Measurements from ENCODE around the gene DRD3. TPM values are rescaled to one million over a fixed set of nuclear protein-coding genes. Genes with fewer than 3 reads are reported as not detected.

The DRD3 gene
- polyA plus RNA-seq, 1 of the 3 experiments (the other 2 are of a cell fraction), result not detected

- Histone ChIP-seq H3K9ac (no peak overlapping the region), H2AFZ (ENCODE audit: low read depth) (no peak overlapping the region), H3K4me3 (ENCODE audit: low read depth in 2 of 2, low read length in 1 of 2) (no peak overlapping the region), H3K9me3 (no peaks in the 10 kb centered on the region), H3K36me3 (replicated peaks in 1 of 2; ENCODE audit: control insufficient read depth in 1 of 2, insufficient read depth in 2 of 2, low read length in 1 of 2) (no peaks in the 10 kb centered on the region), H3K79me2 (ENCODE audit: insufficient read depth) (no peaks in the 10 kb centered on the region), H3K27ac (ENCODE audit: low read depth in 2 of 2, low read length in 1 of 2) (no peak overlapping the region), H3K4me1 (ENCODE audit: control insufficient read depth in 1 of 2, insufficient read depth in 2 of 2, low read depth in 1 of 2, low read length in 1 of 2) (no peaks in the 10 kb centered on the region; a peak in 1 of 4 replicates), H3F3A (replicated peaks; ENCODE audit: insufficient read depth) (no peaks in the 10 kb centered on the region), H4K20me1 (ENCODE audit: insufficient read depth) (no peaks in the 10 kb centered on the region), H3K9me2 (no peaks in the 10 kb centered on the region), H3K27me3 (ENCODE audit: insufficient read depth) (no peaks in the 10 kb centered on the region; the same call in 1 of the 2 replicates), H3K4me2 (no peak overlapping the region)
- TF ChIP-seq TCF12 (IDR thresholded peaks at IDR 0.05), result no peak
- no peak for TF ChIP-seq MEF2A (IDR thresholded peaks at IDR 0.05; ENCODE audit: borderline replicate concordance, low read depth)
- peak; percentile 48 for TF ChIP-seq CTCF (IDR thresholded peaks at IDR 0.05)
- TF ChIP-seq RAD21 (IDR thresholded peaks at IDR 0.05; ENCODE audit: low read length), result peak; percentile 62
- peak; percentile 62; the same call in 1 of the 2 replicates for TF ChIP-seq SMC3 (IDR thresholded peaks at IDR 0.05; ENCODE audit: low read depth, low read length)
- ChIA-PET POLR2A (no interaction called here), CTCF (interaction anchor here (0.6 to 2.8 kb wide), 18 partner anchors 8 to 432 kb away, joined by 3 to 34 read pairs (median 5); partner anchors contain the start of gene ATP6V1A)
- WGBS (ENCODE audit: low lambda C conversion rate), result 8% methylated on average over 2 of the region's 2 CpGs
- peak; percentile 42 for DNase-seq
These were observed 723 bp upstream of the DRD3 start for GRCh38 chr3:114179575-114179974.

GRCh38 chr3:114176890-114177289 is 2.0 kb downstream of the DRD3 start:
- no peak for TF ChIP-seq SIN3A (IDR thresholded peaks at IDR 0.05; ENCODE audit: borderline replicate concordance, low read depth, low read length)
- no peak for TF ChIP-seq REST (IDR thresholded peaks at IDR 0.05; ENCODE audit: low read depth, low read length)
- TF ChIP-seq EP300 (IDR thresholded peaks at IDR 0.05; ENCODE audit: borderline replicate concordance in 1 of 2, low read depth in 1 of 2, low read length in 1 of 2), result no peak
- TF ChIP-seq FOXM1 (IDR thresholded peaks at IDR 0.05; ENCODE audit: low read depth), result no peak
- no peak for TF ChIP-seq RXRA (IDR thresholded peaks at IDR 0.05; ENCODE audit: borderline replicate concordance, low read depth)
- TF ChIP-seq NFIC (IDR thresholded peaks at IDR 0.05; ENCODE audit: borderline replicate concordance), result no peak
- TF ChIP-seq TAF1 (IDR thresholded peaks at IDR 0.05; ENCODE audit: borderline replicate concordance, low read depth, low read length), result no peak
- no peak for TF ChIP-seq FOSL2 (IDR thresholded peaks at IDR 0.05; ENCODE audit: borderline replicate concordance, low read depth)
- no peak for TF ChIP-seq GATA2 (CRISPR knock-in tag; IDR thresholded peaks at IDR 0.05)
- TF ChIP-seq USF2 (IDR thresholded peaks at IDR 0.05; ENCODE audit: borderline replicate concordance, low read depth, low read length), result no peak
- TF ChIP-seq EZH2phosphoT487 (IDR thresholded peaks at IDR 0.05; ENCODE audit: borderline replicate concordance, low read depth), result no peak
- no peak for TF ChIP-seq ELF1 (IDR thresholded peaks at IDR 0.05)
- TF ChIP-seq YY1 (IDR thresholded peaks at IDR 0.05; ENCODE audit: low read depth), result no peak
- no peak for TF ChIP-seq POLR2AphosphoS5 (IDR thresholded peaks at IDR 0.05; ENCODE audit: low read depth, low read length)
- no peak for TF ChIP-seq MEF2A (IDR thresholded peaks at IDR 0.05; ENCODE audit: borderline replicate concordance, low read depth)
- TF ChIP-seq FOXJ3 (CRISPR knock-in tag; IDR thresholded peaks at IDR 0.05), result no peak
- TF ChIP-seq MAX (IDR thresholded peaks at IDR 0.05; ENCODE audit: low read depth), result no peak
- Histone ChIP-seq H3F3A (replicated peaks; ENCODE audit: insufficient read depth) (no peaks in the 10 kb centered on the region), H3K27ac (ENCODE audit: low read depth in 2 of 2, low read length in 1 of 2) (no peak overlapping the region), H4K20me1 (ENCODE audit: insufficient read depth) (no peaks in the 10 kb centered on the region), H3K27me3 (ENCODE audit: insufficient read depth) (no peaks in the 10 kb centered on the region; the same call in 1 of the 2 replicates), H3K36me3 (replicated peaks in 1 of 2; ENCODE audit: control insufficient read depth in 1 of 2, insufficient read depth in 2 of 2, low read length in 1 of 2) (no peaks in the 10 kb centered on the region), H3K4me1 (ENCODE audit: control insufficient read depth in 1 of 2, insufficient read depth in 2 of 2, low read depth in 1 of 2, low read length in 1 of 2) (no peaks in the 10 kb centered on the region; a peak in 1 of 4 replicates), H3K9me3 (no peaks in the 10 kb centered on the region), H3K4me3 (ENCODE audit: low read depth in 2 of 2, low read length in 1 of 2) (no peak overlapping the region), H3K9me2 (no peaks in the 10 kb centered on the region), H3K79me2 (ENCODE audit: insufficient read depth) (no peaks in the 10 kb centered on the region), H3K4me2 (no peak overlapping the region), H2AFZ (ENCODE audit: low read depth) (no peak overlapping the region), H3K9ac (no peak overlapping the region)
- no peak for DNase-seq
- CTCF ChIA-PET, result interaction anchor here (1.0 to 1.4 kb wide), 2 partner anchors 15 to 22 kb away, joined by 3 to 7 read pairs; no protein-coding TSS in a partner anchor
- POLR2A ChIA-PET, result no interaction called here

Data from SK-N-SH (cell line).